Fibroblast of skin of left biceps (primary cell): ENCODE data around the gene ADARB2.
"Not testable (repeated sequence)": the region's sequence is repeated elsewhere in the genome, so short reads cannot be mapped to it uniquely, and the experiment has no call there.

Experiments used
- DNase-seq, 2 experiments: peaks; one replicate each; pipeline ENCODE4 v3.0.0-alpha.2; 2013; ENCODE audit warnings: low read depth in 2 of 2

Gene ADARB2

DNA sequence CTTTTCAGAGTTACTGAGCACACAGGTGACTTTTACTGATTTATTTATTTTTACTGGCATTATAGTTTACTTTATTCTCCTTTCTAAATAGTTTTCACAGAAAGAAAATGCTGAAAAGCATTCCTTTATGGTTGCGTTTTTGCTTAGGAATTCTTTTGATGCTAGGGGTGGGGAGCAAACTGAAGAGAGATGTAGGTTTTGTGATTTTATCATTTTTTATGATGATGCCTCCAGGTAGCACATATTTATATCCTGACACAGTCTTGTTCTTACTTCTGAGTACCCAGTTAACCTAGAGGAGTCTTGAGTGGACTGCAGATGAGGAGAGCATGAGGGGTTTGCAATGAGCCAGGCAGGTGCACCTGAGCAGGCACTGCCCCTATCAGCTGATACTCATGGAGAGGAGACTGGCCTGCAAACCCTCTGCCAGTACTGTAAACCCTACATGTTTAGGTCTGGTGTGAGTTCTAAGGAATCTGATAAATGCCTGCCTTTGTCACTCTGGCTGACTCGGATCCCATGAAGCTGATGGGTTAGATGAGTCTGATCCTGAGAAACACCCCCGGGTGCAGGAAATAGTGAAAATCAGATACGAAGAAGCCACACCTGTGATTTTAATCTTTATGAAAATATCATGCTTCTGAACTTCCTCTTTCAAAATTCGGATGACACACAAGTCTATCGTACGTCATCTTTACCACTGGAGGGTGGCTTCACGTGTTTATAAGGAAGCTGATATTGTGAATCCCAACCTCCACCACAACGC, 378.3 kb downstream of the ADARB2 start:
- no peak for DNase-seq

GRCh38 chr10:1358147-1358546, 379.2 kb downstream of the ADARB2 start:
- DNase-seq: no peak

DNA sequence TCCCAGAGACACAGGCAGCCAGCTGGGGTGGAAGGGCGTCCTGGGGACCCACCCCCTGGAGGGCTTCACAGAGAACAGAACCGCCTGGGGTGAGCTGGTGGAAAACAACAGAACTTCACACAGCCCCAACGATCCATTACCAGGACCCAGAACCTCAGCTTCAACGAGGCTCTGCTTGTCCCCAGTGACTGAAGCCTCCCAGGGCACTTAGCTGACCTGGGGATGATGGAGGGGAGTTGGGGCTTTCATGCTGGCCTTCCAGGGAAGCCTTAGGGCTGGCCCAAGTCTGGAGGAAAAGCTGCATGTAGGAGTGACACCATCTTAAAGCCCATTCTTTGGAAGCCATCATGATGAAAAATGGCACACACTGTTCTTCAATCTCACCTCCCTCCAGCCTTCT, 381.0 kb downstream of the ADARB2 start:
- DNase-seq: no peak

DNA sequence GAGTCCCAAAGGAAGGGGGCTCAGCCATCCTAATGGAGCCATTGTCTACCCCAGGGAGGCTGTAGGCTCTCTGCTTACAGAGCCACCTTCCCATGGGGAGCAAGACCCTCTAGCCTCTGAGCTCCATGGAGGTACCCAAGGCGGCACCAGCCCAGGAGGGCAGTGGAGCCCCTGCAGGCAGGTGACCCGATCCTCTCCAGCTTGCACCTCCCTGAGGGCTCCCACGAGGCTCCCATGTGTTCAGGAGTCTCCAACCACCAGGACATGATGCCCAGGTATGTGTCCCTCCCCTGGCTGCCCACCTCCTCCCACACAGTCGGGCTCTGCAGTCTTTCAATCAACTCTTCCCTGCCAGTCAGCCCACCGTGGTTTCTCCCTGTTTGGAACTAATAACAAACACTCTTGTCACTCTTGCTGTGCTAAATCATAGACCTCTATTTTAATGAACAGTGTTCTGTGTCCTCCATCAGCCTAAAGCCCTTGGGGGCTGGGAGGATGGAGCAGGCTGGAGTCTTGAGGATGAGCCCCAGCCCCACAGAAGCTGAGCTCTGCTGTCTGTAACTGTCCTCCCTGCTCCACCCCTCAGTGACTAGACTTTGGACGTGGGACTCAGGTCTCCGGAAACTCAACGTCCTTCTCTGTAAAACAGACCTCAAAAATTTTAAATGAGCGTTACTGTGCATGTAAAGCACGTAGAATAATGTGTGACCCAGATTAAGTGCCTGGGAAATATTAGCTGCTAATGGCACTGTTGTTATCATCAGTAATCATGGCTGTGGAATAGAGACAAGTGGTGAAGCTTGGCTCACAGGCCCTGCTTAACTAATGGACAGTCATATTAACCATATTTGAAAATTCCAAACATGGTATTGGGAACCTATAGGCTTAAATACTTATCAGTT, 382.3 kb downstream of the ADARB2 start:
- no peak for DNase-seq

DNA sequence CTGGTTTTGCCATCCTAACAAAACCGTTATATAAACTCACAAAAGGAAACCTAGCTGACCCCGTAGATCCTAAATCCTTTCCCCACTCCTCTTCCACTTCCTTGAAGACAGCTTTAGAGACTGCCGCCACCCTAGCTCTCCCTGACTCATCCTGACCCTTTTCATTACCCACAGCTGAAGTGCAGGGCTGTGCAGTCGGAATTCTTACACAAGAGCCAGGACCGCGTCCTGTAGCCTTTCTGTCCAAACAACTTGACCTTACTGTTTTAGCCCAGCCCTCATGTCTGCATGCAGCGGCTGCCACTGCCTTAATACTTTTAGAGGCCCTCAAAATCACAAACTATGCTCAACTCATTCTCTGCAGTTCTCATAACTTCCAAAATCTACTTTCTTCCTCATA, 385.0 kb downstream of the ADARB2 start:
- not testable (repeated sequence) for DNase-seq

GRCh38 chr10:1348773-1349050, 388.6 kb downstream of the ADARB2 start:
- no peak for DNase-seq

DNA sequence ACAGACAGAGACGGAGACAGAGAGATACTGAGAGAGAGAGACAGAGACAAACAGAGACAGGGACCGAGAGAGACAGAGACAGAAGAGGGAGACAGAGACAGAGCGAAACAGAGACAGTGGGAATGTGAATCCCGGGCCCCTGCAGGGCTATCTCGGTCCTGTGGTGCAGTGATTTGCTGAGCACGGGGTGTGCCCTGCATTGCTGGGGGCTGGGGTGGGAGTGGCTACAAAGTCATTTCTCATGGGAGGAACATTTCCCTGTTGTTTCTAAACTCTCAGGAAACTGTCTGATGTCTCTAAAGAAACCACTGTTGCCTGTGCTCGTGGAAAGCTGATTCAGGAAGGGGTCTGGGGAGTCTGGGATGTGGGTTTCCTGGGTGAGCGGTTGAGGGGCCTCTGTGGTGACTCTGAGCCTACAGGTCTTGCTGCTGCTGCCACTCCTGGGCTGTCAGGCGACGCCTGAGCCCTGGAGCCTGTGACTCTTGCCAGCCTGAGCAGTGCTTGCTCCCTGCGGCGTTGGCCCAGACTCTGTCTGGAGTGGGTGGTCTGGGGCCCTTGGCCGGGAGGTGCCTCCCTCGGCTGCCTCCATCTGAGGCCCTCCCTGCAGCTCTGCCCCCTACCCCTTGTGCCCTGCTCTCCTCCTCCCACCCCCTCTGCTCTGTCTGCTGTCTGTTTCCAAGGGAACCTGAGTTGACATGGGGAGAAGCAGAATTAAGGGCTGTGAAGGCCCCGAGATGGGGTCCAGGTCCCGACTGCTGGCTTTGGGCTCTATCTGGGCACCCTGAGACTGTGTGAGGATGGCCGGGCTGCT, 389.2 kb downstream of the ADARB2 start:
- DNase-seq: no peak

DNA sequence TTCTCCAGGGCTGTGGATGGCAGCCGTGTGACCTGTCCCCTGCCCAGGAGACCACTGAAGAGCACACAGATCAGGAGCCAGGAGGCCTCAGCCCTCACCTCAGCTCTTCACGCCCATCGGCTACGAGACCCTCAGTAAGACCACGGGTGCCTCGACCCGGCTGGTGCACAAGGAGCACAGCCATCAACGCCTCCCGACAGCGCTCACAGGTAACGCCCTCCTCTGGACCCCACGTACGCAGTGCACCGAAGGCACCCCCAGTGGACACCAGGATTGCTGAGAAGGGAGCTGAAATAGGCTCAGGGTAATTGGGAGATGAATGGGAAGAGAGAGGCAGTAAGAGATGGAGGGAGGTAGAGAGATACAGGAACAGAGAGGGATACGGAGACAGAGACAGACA, 389.8 kb downstream of the ADARB2 start:
- DNase-seq: no peak

DNA sequence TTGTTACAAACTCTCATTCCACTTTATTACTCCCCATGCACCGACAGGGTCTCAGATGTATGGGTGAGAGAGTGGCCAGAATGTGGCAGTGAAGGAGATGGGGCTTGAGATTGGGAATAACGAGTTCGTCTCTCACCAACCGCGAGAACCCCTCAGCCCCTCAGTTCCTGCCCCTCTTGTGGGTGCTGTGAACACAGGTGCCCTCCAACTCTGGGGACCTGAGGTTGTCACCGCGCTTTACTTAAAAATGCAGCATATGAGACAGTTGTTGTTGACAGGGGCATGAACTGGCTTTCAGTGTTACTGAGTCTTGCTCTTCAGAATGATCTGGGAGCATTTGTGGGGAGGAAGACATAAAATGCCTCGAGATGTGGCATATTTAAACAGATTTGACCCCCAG, 391.1 kb downstream of the ADARB2 start:
- DNase-seq: no peak

DNA sequence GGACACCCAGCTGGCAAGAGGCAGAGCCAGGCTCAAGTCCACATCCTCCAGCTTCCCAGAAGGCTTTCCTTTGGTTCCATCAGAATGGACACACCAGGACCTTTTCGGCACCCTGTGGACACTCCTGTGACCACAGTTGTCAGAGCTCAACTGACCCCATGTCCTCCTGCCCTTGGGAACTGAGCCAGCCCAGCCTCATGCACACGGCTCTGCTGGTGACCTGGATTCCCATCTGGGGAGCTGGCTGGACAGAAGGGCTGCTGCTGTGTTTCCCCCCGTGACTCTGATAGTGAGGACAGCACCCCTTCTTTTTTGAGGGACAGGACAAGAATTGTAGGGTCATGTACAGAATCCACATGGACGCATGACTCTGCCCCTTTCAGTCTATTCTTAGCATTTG, 392.0 kb downstream of the ADARB2 start:
- no peak for DNase-seq

DNA sequence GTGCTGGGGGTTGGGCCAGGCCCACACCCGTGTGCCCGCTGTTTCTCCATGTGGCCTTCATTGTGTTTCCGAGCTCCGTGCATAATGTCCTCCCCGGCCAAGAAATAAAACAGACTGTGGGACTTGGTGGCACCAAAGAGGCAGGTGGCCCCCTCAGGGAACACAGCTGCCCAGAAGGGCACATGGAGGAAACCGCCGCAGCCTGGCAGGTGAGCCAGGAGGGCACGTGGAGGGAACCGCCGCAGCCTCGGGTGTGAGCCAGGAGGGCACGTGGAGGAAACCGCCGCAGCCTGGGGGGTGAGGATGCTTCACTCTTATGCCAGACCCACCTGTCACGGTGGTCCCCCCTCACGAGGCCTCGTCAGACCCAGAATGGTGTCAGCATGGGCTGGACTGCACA, 392.5 kb downstream of the ADARB2 start:
- DNase-seq: no peak

GRCh38 chr10:1344408-1344807, 392.9 kb downstream of the ADARB2 start:
- no peak for DNase-seq

GRCh38 chr10:1343176-1343575, 394.1 kb downstream of the ADARB2 start:
- DNase-seq: no peak

DNA sequence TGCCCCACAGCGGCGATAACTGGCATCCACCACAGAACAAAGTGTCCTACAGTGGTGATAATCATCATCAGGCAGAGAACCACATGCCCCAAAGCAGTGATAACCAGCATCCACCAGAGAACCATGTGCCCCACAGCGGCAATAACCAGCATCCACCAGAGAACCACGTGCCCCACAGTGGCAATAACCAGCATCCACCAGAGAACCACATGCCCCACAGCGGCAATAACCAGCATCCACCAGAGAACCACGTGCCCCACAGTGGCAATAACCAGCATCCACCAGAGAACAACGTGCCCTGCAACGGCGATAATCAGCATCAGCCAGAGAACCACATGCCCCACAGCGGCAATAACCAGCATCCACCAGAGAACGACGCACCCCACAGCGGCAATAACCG, 396.3 kb downstream of the ADARB2 start:
- not testable (repeated sequence) for DNase-seq

DNA sequence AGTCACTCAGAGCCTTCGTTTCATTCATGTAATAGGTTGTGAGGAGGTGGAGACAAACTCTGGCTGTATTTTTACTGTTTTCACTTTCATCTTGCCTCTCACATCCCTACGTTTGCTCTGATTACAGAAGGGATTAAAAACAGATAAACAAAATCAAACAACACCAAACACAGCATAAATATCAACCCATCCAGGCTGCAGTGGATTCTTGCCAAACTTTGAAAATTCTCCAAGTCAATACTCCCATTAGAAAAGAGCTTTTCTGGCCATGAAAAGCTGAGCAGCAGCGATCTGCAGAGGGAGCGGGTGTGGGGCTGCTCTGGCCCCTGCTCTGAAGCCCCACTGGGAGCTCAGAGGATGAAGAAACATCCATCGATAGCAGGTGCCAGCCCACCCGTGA, 397.9 kb downstream of the ADARB2 start:
- DNase-seq: no peak

- DNase-seq: no peak
These were observed 401.7 kb downstream of the ADARB2 start for GRCh38 chr10:1335642-1336041.

DNA sequence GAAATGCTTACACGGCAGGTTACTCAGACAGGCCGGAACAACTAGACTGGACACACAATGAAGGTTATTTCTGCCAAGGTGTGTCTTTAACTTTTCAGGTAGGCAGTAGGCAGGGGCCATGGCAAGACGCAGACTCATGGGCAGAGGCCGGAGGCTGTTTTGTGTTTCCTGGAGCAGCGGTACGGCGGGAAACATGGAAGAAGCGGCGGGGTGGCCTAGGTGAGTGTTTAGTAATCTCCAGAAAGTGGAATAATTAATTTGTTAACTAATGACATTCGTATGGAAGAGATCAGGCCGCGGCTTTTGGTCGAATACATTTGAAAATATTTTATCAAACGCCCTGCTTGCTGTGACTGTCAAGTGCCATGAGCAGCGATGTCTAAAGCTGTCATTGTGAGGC, 403.3 kb downstream of the ADARB2 start:
- DNase-seq: no peak

DNA sequence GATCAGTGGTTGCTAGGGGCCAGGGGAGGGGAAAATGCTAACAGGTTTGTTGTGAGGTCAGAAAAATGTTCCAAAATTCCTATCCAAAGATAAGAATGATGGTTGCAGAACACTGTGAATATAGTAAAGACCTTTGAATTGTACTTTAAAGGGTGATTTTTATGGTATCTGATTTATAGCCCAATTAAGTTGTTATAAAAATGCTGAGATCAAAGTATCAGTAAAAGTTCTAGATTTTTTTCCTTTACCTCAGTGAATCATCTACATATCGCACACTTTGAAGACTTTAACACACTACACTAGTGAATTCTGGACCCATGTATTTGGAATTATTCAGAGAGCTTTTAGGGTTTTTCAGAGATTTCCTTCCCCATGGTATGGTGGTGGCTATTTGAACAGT, 405.8 kb downstream of the ADARB2 start:
- no peak for DNase-seq

- no peak for DNase-seq
These were observed 407.7 kb downstream of the ADARB2 start for GRCh38 chr10:1329622-1330021.

DNA sequence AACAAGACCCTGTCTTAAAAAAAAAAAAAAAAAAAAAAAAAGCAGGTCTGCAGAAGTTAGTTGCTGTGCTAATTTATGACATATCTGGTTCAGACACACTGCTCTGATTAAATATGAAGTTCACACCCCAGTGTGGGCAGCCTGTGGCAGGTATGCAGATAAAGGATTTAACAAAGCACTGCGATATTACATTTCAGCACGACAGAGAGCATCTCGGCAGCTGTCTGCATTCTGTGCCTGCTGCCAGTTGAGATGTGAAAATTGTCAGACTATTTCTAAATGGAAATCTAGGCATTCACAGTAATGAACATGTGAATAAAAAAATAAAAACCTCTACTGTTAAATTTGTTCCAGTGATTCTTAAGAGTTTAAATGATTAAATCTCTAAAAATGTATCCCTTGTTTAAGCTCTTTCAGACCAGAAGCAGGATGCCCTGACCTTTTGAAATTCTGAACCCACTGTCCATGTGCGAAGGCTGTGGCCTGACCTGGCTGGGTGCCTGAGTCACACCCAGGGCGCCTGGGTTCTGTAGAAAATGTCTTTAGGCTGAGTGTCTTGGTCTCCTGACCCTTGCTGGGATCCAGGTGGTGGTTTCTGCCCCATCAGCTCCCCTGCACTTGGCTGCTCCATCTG, 408.2 kb downstream of the ADARB2 start:
- DNase-seq: no peak

DNA sequence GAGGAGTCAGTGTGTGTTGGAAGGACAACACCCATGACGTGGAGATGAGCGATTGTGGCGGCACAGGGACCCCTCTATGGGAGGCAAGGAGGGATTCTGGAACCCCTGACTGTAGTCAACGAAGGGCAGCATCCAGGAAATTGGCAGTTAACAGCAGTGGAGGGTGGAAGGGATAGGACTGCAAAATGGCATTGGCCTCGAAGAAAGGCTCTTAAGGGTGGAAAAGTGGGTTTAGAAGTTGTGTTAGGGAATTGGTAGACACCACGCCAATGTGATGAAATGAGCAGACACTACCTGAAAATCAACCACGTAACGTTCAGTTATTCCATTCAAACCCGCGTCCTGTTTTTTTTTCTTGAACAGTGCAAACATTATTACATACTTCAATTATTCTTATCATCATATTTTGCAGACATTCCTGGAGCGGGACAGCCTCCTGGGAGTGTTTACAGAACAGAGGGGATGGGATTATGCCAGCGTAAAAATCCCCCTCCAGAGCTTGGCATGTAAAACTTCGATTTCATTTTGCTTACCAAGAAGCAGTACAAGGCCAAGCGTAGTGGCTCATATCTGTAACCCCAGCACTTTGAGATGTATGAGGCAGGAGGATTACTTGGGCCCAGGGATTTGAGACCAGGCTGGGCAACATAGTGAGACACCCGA, 409.0 kb downstream of the ADARB2 start:
- no peak for DNase-seq
